Ascending aorta (tissue), 2 donors: ENCODE measurements around the gene EPHB2. TPM values are rescaled to one million over a fixed set of nuclear protein-coding genes. Genes with fewer than 3 reads are reported as not detected.
A peak's percentile ranks its signal among the peaks of the same experiment; 100 is the strongest.

Source experiments
- DNase-seq, 2 donors: peaks; one replicate each; pipeline ENCODE4 v3.0.0-alpha.2; 2019; ENCODE audit warnings: low spot score in 2 of 2
- H3K27ac ChIP-seq, 2 donors: fragments of 200-600 bp; sonication (generic); one replicate each; pipeline ENCODE4 v1.5.1; 2016 to 2017; ENCODE audit warnings: mild to moderate bottlenecking in 1 of 2
- H3K27me3 ChIP-seq: fragments of 200-600 bp; sonication (generic); one replicate; pipeline ENCODE4 v1.5.1; 2017
- H3K36me3 ChIP-seq, 2 donors: fragments of 200-600 bp; sonication (generic); one replicate each; pipeline ENCODE4 v1.5.1; 2016
- H3K4me1 ChIP-seq, 2 donors: fragments of 200-600 bp; sonication (generic); one replicate each; pipeline ENCODE4 v1.5.1; 2016 to 2017; ENCODE audit warnings: mild to moderate bottlenecking in 1 of 2
- H3K4me3 ChIP-seq, 2 donors: fragments of 200-600 bp; sonication (generic); one replicate each; pipeline ENCODE4 v1.5.1; 2016 to 2017; ENCODE audit warnings: mild to moderate bottlenecking in 1 of 2
- H3K9me3 ChIP-seq, 2 donors: fragments of 200-600 bp; sonication (generic); one replicate each; pipeline ENCODE4 v1.5.1; 2016
- intact Hi-C: fragments of 100-400 bp; cut with DNase I; formaldehyde crosslinking; loops from one replicate; pipeline ENCODE4 v1.15.1; 2023
- total RNA-seq: library from RNA; depleted of rRNA; stranded (reverse); fragments of >200 nt; gene quantifications from one replicate; pipeline ENCODE4 v1.1.0, GENCODE V29; 2016
- TF ChIP-seq, protein P1 (sequence below), 3 experiments: fragments of 200-600 bp in 2 of 3; fragments of 450-650 bp in 1 of 3; sonication (generic) in 2 of 3; IDR thresholded peaks; one replicate each; pipeline ENCODE4 v1.5.1; 2016 to 2019; ENCODE audit warnings: antibody characterized with exemption in 3 of 3, mild to moderate bottlenecking in 1 of 3, moderate library complexity in 1 of 3

The EPHB2 gene
- total RNA-seq, 1 donor from 2014 or later = 3.2 TPM

DNA sequence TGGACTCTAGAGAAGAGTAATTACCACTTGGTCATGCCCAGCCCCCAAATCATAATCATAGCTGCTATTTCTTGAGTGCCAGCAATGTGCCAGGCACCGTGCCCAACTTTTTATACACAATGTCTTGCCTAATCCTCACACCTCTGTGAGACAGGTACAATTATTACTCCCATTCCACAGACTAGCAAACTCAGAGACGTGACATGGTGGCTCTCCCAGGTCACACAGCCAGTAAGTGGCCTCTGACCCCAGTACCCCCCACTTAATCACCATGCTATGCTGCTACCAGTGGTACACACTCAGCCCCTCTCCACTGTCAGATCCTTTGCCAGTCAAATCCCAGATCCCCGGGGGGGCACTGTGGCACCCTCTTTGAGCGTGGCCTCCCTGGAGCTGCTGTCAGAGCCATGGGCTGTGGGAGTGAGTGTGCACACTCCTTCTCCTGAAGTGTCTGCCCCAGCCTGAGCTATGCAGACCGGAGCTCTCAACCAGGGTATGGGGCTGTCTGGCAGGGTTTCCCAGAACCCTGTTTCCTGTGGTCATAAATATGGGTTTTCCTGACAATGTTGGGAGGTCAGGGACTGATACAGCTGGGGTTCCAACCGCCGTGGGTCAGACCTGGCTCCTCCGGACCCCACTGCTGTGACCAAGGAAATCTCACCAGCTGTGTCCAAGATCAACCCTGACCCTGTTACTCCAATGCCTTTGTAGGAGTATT is 210.3 kb downstream of the EPHB2 start:
- no peak overlapping the region for H3K27ac ChIP-seq
- no peaks in the 10 kb centered on the region for H3K4me1 ChIP-seq
- H3K36me3 ChIP-seq = no peaks in the 10 kb centered on the region
- H3K4me3 ChIP-seq = no peak overlapping the region
- no peak for DNase-seq
- intact Hi-C loops = no loop called here
- TF ChIP-seq, protein P1, sequence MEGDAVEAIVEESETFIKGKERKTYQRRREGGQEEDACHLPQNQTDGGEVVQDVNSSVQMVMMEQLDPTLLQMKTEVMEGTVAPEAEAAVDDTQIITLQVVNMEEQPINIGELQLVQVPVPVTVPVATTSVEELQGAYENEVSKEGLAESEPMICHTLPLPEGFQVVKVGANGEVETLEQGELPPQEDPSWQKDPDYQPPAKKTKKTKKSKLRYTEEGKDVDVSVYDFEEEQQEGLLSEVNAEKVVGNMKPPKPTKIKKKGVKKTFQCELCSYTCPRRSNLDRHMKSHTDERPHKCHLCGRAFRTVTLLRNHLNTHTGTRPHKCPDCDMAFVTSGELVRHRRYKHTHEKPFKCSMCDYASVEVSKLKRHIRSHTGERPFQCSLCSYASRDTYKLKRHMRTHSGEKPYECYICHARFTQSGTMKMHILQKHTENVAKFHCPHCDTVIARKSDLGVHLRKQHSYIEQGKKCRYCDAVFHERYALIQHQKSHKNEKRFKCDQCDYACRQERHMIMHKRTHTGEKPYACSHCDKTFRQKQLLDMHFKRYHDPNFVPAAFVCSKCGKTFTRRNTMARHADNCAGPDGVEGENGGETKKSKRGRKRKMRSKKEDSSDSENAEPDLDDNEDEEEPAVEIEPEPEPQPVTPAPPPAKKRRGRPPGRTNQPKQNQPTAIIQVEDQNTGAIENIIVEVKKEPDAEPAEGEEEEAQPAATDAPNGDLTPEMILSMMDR (IDR thresholded peaks at IDR 0.05) = no peak
- no peaks in the 10 kb centered on the region for H3K9me3 ChIP-seq
- H3K27me3 ChIP-seq = no peaks in the 10 kb centered on the region

DNA sequence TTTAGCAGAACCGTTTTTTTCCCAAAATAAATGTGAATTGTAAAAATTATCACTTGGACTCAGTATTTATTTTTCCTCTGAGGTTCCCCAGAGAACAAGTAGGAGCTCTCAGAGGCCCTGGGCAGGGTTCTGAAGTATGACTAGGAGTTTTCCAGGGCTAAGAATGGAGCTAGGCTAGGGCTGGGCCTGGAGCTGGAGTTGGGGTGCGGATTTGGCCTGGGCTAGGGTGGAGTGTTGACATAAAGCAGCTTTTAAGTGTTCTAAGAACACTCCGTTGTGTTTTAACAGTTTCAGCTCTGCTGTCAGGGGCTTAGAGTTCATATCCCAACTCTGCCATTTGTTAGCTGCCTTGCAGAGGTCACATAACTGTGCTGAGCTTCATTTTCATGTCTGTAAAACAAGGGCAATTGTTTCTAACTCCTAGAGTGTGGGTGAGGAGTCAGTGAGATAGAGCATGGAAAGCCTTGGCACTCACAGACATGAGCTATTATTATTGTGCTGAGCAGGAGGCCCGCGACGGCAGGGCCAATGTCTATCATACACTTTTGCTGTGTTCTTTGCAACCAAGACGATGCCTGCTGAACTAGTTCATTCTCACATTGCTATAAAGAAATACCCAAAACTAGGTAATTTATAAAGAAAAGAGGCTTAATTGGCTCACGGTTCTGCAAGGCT is 210.9 kb downstream of the EPHB2 start:
- Histone ChIP-seq H3K27me3 (no peaks in the 10 kb centered on the region), H3K27ac (no peak overlapping the region), H3K4me1 (no peaks in the 10 kb centered on the region), H3K36me3 (no peaks in the 10 kb centered on the region), H3K9me3 (no peaks in the 10 kb centered on the region), H3K4me3 (no peak overlapping the region)
- intact Hi-C loops = no loop called here
- TF ChIP-seq, protein P1 (IDR thresholded peaks at IDR 0.05) = no peak
- DNase-seq = no peak

DNA sequence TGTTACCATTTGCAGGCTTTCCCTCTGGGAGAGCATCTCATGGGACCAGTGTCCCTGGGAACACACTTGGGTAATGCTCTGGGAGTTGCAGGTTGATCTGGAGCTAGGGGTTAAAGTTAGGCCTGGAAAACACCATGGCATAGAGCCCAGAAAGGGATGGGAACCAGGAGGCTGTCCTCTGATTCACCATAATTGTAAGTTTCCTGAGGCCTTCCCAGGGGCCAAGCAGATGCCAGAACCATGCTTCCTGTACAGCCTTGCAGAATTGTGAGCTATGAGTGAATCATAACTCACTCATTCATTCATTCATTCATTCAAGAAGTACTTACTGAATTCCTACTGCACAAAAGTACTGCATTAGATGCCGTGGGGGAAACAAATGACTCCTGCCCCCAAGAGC is 212.0 kb downstream of the EPHB2 start:
- no peaks in the 10 kb centered on the region for H3K36me3 ChIP-seq
- TF ChIP-seq, protein P1 (IDR thresholded peaks at IDR 0.05) = no peak
- no peaks in the 10 kb centered on the region for H3K27me3 ChIP-seq
- no peak for DNase-seq
- H3K27ac ChIP-seq = no peak overlapping the region
- no peaks in the 10 kb centered on the region for H3K9me3 ChIP-seq
- H3K4me1 ChIP-seq = no peaks in the 10 kb centered on the region
- intact Hi-C loops = no loop called here
- H3K4me3 ChIP-seq = no peak overlapping the region

DNA sequence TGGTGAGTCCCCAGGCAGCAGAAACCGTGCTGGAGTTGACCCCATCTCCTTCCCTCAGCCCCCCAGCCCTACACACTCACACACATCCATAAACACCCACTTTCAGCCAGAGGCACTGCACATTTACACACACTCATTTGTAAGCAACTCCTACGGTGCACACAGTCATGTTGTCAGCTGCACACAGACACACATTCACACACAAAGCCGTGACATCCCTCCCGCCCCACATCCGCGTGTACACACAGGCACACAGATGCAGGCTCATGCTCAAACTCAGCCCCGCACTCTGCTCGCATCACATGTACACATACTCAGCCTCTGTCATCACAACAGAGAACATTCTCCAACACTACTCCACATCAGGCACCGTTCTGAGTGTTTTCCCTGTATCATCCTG is 214.5 kb downstream of the EPHB2 start:
- DNase-seq = no peak
- intact Hi-C loops = no loop called here
- Histone ChIP-seq H3K4me1 (no peaks in the 10 kb centered on the region), H3K4me3 (no peak overlapping the region), H3K27me3 (no peaks in the 10 kb centered on the region), H3K36me3 (no peaks in the 10 kb centered on the region), H3K9me3 (no peaks in the 10 kb centered on the region), H3K27ac (no peak overlapping the region)
- TF ChIP-seq, protein P1 (IDR thresholded peaks at IDR 0.05) = no peak

DNA sequence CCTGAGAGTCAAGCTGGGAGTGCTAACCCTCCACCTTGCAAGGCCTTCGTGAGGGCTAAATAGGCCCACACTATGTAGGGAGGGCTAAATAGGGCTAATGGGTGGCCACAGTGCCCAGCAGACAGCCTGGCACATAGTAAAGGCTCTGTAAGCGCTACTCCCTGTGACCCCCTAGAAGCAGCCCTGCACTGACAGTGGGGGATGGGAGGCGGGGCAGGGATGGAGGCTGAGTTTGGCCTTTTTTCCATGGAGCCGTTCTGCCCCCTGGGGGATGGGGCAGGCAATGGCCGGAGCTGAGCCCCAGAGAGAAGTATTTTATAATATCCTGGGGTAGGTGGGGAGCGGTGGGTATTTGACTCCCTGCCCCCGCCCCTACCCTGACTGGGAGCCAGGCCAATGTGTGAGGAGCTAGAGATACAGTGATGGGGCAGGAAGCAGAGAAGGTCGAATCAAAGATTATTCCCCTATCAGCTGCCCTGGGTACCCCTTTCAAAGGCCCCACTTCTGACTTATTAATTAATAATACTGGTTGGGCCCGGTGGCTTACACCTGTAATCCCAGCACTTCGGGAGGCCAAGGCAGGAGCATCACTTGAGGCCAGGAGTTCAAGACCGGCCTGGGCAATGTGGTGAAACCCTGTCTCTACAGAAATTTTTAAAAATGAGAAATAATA is 219.7 kb downstream of the EPHB2 start:
- Histone ChIP-seq H3K36me3 (no peaks in the 10 kb centered on the region), H3K27me3 (no peaks in the 10 kb centered on the region), H3K4me3 (no peak overlapping the region), H3K9me3 (no peaks in the 10 kb centered on the region), H3K4me1 (no peaks in the 10 kb centered on the region), H3K27ac (no peak overlapping the region)
- no peak for DNase-seq
- TF ChIP-seq, protein P1 (IDR thresholded peaks at IDR 0.05) = peak; percentile 25 to 50 (median 45)
- intact Hi-C loops = loop anchor here (2.0 kb wide), 1 partner anchor 226 kb away; no protein-coding TSS in a partner anchor
